Lung (tissue), 12 donors: ENCODE measurements around the gene UBL7. TPM values are rescaled to one million over a fixed set of nuclear protein-coding genes. Genes with fewer than 3 reads are reported as not detected.

Experiments used
- ATAC-seq: fragments of 200-7000 bp; cut with Tn5 transposase; one replicate; pipeline ENCODE4 v1.9.1; 2020; ENCODE audit warnings: moderate number of reproducible peaks; ENCODE audit not compliant: insufficient read depth, low FRiP score
- DNase-seq, 3 donors: peaks; one replicate each; pipeline ENCODE4 v3.0.0-alpha.2; 2013 to 2017
- H3K27ac ChIP-seq, 2 donors: one replicate each; pipeline ENCODE4 v1.5.1; 2013; ENCODE audit warnings: mild to moderate bottlenecking in 2 of 2, moderate library complexity in 2 of 2, control low read depth in 1 of 2, inconsistent platforms in 1 of 2, low read depth in 1 of 2, low read length in 1 of 2
- H3K27me3 ChIP-seq, 3 donors: one replicate each; pipeline ENCODE4 v1.5.1; 2013; ENCODE audit warnings: low read length in 2 of 3; ENCODE audit not compliant: control insufficient read depth in 3 of 3, insufficient read depth in 3 of 3
- H3K36me3 ChIP-seq, 4 donors: one replicate each; pipeline ENCODE4 v1.5.1; 2013; ENCODE audit warnings: low read length in 4 of 4, mild to moderate bottlenecking in 1 of 4, moderate library complexity in 1 of 4; ENCODE audit not compliant: control insufficient read depth in 4 of 4, insufficient read depth in 4 of 4
- H3K4me1 ChIP-seq, 5 donors: one replicate each; pipeline ENCODE4 v1.5.1; 2013; ENCODE audit warnings: low read length in 5 of 5, mild to moderate bottlenecking in 2 of 5, moderate library complexity in 1 of 5; ENCODE audit not compliant: control insufficient read depth in 5 of 5, insufficient read depth in 5 of 5
- H3K4me3 ChIP-seq: one replicate; pipeline ENCODE4 v1.5.1; 2013; ENCODE audit warnings: mild to moderate bottlenecking, control low read depth, moderate library complexity
- H3K9ac ChIP-seq, 2 donors: one replicate each; pipeline ENCODE4 v1.5.1; 2013; ENCODE audit warnings: low read length in 2 of 2, control low read depth in 1 of 2; ENCODE audit not compliant: insufficient read depth in 1 of 2
- H3K9me3 ChIP-seq, 4 donors: one replicate each; pipeline ENCODE4 v1.5.1; 2013; ENCODE audit warnings: low read length in 3 of 4, mild to moderate bottlenecking in 1 of 4, moderate library complexity in 1 of 4; ENCODE audit not compliant: control insufficient read depth in 4 of 4, insufficient read depth in 3 of 4
- WGBS, 2 donors: extraction: QIAGEN DNeasy Blood & Tissue Kit; methylation state at CpG; one replicate each; pipeline ENCODE4 v1.1.7; 2013; 5-methylcytosine and 5-hydroxymethylcytosine counted together
- polyA plus RNA-seq, 2 donors: library from polyadenylated mRNA; stranded (reverse); fragments of 200-250 nt; gene quantifications; one replicate each; pipeline ENCODE4 v1.2.1, GENCODE V29; 2013
- total RNA-seq, 2 donors: library from RNA; depleted of rRNA in 1 of 2; stranded (reverse); fragments of >200 nt in 1 of 2; gene quantifications; one replicate each; pipeline ENCODE4 v1.2.1, GENCODE V29; 2014 to 2021
- TF ChIP-seq, protein P1 (sequence below): IDR thresholded peaks from 2 replicates; pipeline ENCODE4 v1.5.1; 2012; ENCODE audit warnings: mild to moderate bottlenecking; ENCODE audit errors: control extremely low read depth, extremely low read depth
- donor health status: control.
- donor health status: control.
- donor health status: Bipolar disorder and iron deficiency.
- donor health status: healthy.
- donor health status: DM: yes; HTN: yes; CAD: no.

Gene UBL7
- total and polyA plus RNA-seq, 4 donors, result 31.8 to 48.0 (median 40.4) TPM

GRCh38 chr15:74431645-74432044 lies 29.3 kb downstream of the UBL7 start:
- DNase-seq (no peak), ATAC-seq (no peak)
- Histone ChIP-seq H3K4me3 (no peak overlapping the region), H3K4me1 (peaks cover 0 to 14% (median 0%) of the 10 kb centered on the region in 5 donors), H3K9ac (no peak overlapping the region), H3K36me3 (no peaks in the 10 kb centered on the region), H3K27me3 (peaks cover 0 to 12% (median 7%) of the 10 kb centered on the region in 3 donors), H3K9me3 (no peaks in the 10 kb centered on the region), H3K27ac (no peak overlapping the region)
- TF ChIP-seq, protein P1, sequence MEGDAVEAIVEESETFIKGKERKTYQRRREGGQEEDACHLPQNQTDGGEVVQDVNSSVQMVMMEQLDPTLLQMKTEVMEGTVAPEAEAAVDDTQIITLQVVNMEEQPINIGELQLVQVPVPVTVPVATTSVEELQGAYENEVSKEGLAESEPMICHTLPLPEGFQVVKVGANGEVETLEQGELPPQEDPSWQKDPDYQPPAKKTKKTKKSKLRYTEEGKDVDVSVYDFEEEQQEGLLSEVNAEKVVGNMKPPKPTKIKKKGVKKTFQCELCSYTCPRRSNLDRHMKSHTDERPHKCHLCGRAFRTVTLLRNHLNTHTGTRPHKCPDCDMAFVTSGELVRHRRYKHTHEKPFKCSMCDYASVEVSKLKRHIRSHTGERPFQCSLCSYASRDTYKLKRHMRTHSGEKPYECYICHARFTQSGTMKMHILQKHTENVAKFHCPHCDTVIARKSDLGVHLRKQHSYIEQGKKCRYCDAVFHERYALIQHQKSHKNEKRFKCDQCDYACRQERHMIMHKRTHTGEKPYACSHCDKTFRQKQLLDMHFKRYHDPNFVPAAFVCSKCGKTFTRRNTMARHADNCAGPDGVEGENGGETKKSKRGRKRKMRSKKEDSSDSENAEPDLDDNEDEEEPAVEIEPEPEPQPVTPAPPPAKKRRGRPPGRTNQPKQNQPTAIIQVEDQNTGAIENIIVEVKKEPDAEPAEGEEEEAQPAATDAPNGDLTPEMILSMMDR, result no peak
- WGBS, 2 donors, result 84 to 86% methylated on average over 8 of the region's 8 CpGs

- Histone ChIP-seq H3K4me3 (no peak overlapping the region), H3K27ac (no peak overlapping the region), H3K36me3 (no peaks in the 10 kb centered on the region), H3K9me3 (no peaks in the 10 kb centered on the region), H3K9ac (no peak overlapping the region), H3K27me3 (peaks cover 0 to 12% (median 7%) of the 10 kb centered on the region in 3 donors), H3K4me1 (peaks cover 0 to 14% (median 0%) of the 10 kb centered on the region in 5 donors)
- WGBS, 2 donors, result 88 to 92% methylated on average over 1 of the region's 1 CpG
- DNase-seq (no peak), ATAC-seq (no peak)
- TF ChIP-seq, protein P1, result no peak
Observed at GRCh38 chr15:74431116-74431515, 29.8 kb downstream of the UBL7 start.

GRCh38 chr15:74430510-74430951 lies 30.4 kb downstream of the UBL7 start:
- no peak overlapping the region for H3K4me3 ChIP-seq
- ATAC-seq, result no peak
- H3K27me3 ChIP-seq, result peaks cover 0 to 12% (median 7%) of the 10 kb centered on the region in 3 donors
- 73 to 86% methylated on average over 6 of the region's 6 CpGs for WGBS, 2 donors
- H3K36me3 ChIP-seq, result no peaks in the 10 kb centered on the region
- no peak overlapping the region for H3K9ac ChIP-seq
- TF ChIP-seq, protein P1, result no peak
- peaks cover 0 to 14% (median 0%) of the 10 kb centered on the region in 5 donors for H3K4me1 ChIP-seq
- no peaks in the 10 kb centered on the region for H3K9me3 ChIP-seq
- DNase-seq, result no peak
- no peak overlapping the region for H3K27ac ChIP-seq

- TF ChIP-seq, protein P1, result no peak
Observed at GRCh38 chr15:74429781-74430400, 31.1 kb downstream of the UBL7 start.

More at GRCh38 chr15:74429781-74430400, 31.1 kb downstream of the UBL7 start:
- no peak overlapping the region for H3K27ac ChIP-seq
- H3K4me1 ChIP-seq, result peaks cover 0 to 14% (median 0%) of the 10 kb centered on the region in 5 donors
- WGBS, 2 donors, result 91 to 96% methylated on average over 6 of the region's 6 CpGs
- H3K9ac ChIP-seq, result no peak overlapping the region
- DNase-seq (no peak), ATAC-seq (no peak)
- H3K4me3 ChIP-seq, result no peak overlapping the region
- H3K36me3 ChIP-seq, result no peaks in the 10 kb centered on the region
- peaks cover 0 to 12% (median 7%) of the 10 kb centered on the region in 3 donors for H3K27me3 ChIP-seq
- H3K9me3 ChIP-seq, result no peaks in the 10 kb centered on the region
